GM19238 (cell line): ENCODE data around the gene ZEB2.

ENCODE experiments used
- DNase-seq: peaks from one replicate; pipeline ENCODE4 v3.0.0; 2011; ENCODE audit warnings: low spot score; ENCODE audit not compliant: insufficient read length

The ZEB2 gene

GRCh38 chr2:144496092-144496976 is 23.6 kb downstream of the ZEB2 start:
- DNase-seq: no peak

- DNase-seq: no peak
Measured at GRCh38 chr2:144495227-144496091, 24.5 kb downstream of the ZEB2 start.

GRCh38 chr2:144493027-144493809 is 26.7 kb downstream of the ZEB2 start:
- no peak for DNase-seq

GRCh38 chr2:144490857-144491256 is 29.1 kb downstream of the ZEB2 start:
- DNase-seq: no peak

GRCh38 chr2:144490017-144490416 is 29.9 kb downstream of the ZEB2 start:
- DNase-seq: no peak

GRCh38 chr2:144489315-144489916 is 30.5 kb downstream of the ZEB2 start:
- no peak for DNase-seq

- DNase-seq: no peak
Measured at GRCh38 chr2:144484201-144484948, 35.5 kb downstream of the ZEB2 start.

GRCh38 chr2:144481666-144482065 is 38.3 kb downstream of the ZEB2 start:
- no peak for DNase-seq

GRCh38 chr2:144481109-144481508 is 38.8 kb downstream of the ZEB2 start:
- DNase-seq: no peak

- DNase-seq: no peak
Measured at GRCh38 chr2:144480285-144480684, 39.6 kb downstream of the ZEB2 start.

- DNase-seq: no peak
Measured at GRCh38 chr2:144479659-144480058, 40.3 kb downstream of the ZEB2 start.

GRCh38 chr2:144479138-144479537 is 40.8 kb downstream of the ZEB2 start:
- DNase-seq: no peak

- no peak for DNase-seq
Measured at GRCh38 chr2:144477957-144478311, 42.0 kb downstream of the ZEB2 start.

GRCh38 chr2:144477281-144477956 is 42.5 kb downstream of the ZEB2 start:
- DNase-seq: no peak

GRCh38 chr2:144476682-144477081 is 43.2 kb downstream of the ZEB2 start:
- no peak for DNase-seq

GRCh38 chr2:144475569-144476275 is 44.2 kb downstream of the ZEB2 start:
- DNase-seq: no peak

GRCh38 chr2:144475044-144475443 is 44.9 kb downstream of the ZEB2 start:
- no peak for DNase-seq

- no peak for DNase-seq
Measured at GRCh38 chr2:144474017-144474416, 45.9 kb downstream of the ZEB2 start.

- DNase-seq: no peak
Measured at GRCh38 chr2:144472911-144473310, 47.0 kb downstream of the ZEB2 start.
